Right lobe of liver (tissue), 6 donors: ENCODE data around the gene FBLN1. TPM values are rescaled to one million over a fixed set of nuclear protein-coding genes. Genes with fewer than 3 reads are reported as not detected.

ENCODE experiments used
- ATAC-seq, 4 donors: fragments of 200-7000 bp; cut with Tn5 transposase; one replicate each; pipeline ENCODE4 v1.9.1; 2020; ENCODE audit warnings: mild to moderate bottlenecking in 4 of 4, moderate library complexity in 4 of 4
- DNase-seq, 3 donors: peaks; one replicate each; pipeline ENCODE4 v3.0.0-alpha.2; 2020
- H3K27ac ChIP-seq, 3 donors: fragments of 200-600 bp; one replicate each; pipeline ENCODE4 v1.8.0; 2022
- H3K27me3 ChIP-seq, 2 donors: fragments of 200-600 bp; one replicate each; pipeline ENCODE4 v1.8.0; 2022
- H3K36me3 ChIP-seq, 4 donors: fragments of 200-600 bp; sonication (generic) in 1 of 4; one replicate each; pipeline versions ENCODE4 v1.5.1 to v1.8.0; 2017 to 2022; ENCODE audit warnings: control low read depth in 1 of 4
- H3K4me1 ChIP-seq, 4 donors: fragments of 200-600 bp; sonication (generic) in 1 of 4; one replicate each; pipeline versions ENCODE4 v1.5.1 to v1.8.0; 2017 to 2022; ENCODE audit warnings: control low read depth in 1 of 4
- H3K4me3 ChIP-seq, 3 donors: fragments of 200-600 bp; one replicate each; pipeline ENCODE4 v1.8.0; 2022
- H3K9me3 ChIP-seq, 4 donors: fragments of 200-600 bp; sonication (generic) in 1 of 4; one replicate each; pipeline versions ENCODE4 v1.5.1 to v1.8.0; 2017 to 2022; ENCODE audit warnings: control low read depth in 1 of 4
- CTCF ChIP-seq, 4 donors: fragments of 200-600 bp in 3 of 4; fragments of 450-650 bp in 1 of 4; IDR thresholded peaks; one replicate each; pipeline versions ENCODE4 v1.5.1 to v1.8.0; 2016 to 2022; ENCODE audit warnings: antibody characterized with exemption in 4 of 4, mild to moderate bottlenecking in 2 of 4
- POLR2A ChIP-seq: fragments of 450-650 bp; IDR thresholded peaks from one replicate; pipeline ENCODE4 v1.6.1; 2017; ENCODE audit warnings: antibody characterized with exemption, mild to moderate bottlenecking
- WGBS: methylation state at CpG from one replicate; pipeline ENCODE4 v1.1.6; 2018; ENCODE audit warnings: low coverage, low lambda C conversion rate; ENCODE audit not compliant: insufficient coverage; ENCODE audit errors: missing lambda C conversion rate; 5-methylcytosine and 5-hydroxymethylcytosine counted together
- intact Hi-C, 2 donors: fragments of 100-400 bp; cut with DNase I; formaldehyde crosslinking; loops; one replicate each; pipeline versions ENCODE4 v1.11.2 to v1.14.1; 2022
- total RNA-seq, 6 experiments: library from RNA; depleted of rRNA in 2 of 6; stranded (reverse); fragments of >200 nt in 2 of 6; fragmentation: NEBNext Ultra II Directional in 3 of 6; extraction: Animal tissue kit (Norgen Biotek cat#: 25700) in 3 of 6; gene quantifications; one replicate each; pipeline versions ENCODE4 v1.1.0 to v1.2.4, GENCODE V29; 2016 to 2023
- donor health status: DM: no; HTN: yes; CAD: no.
- donor health status: DM: no; HTN: no; CAD: no.
- donor health status: DM: no; HTN: no; CAD: no.
- donor health status: DM: no; HTN: yes; CAD: no.
- donor health status: DM: no; HTN: yes; CAD: no.

Gene FBLN1
- total RNA-seq, 6 experiments from 2014 or later: 1.6 to 6.6 (median 3.4) TPM

GRCh38 chr22:45550416-45550815, 47.7 kb downstream of the FBLN1 start:
- intact Hi-C loops: loop anchor here (5.0 to 10.0 kb wide), 4 partner anchors 103 to 286 kb away; no protein-coding TSS in a partner anchor
- Histone ChIP-seq H3K9me3 (no peaks in the 10 kb centered on the region), H3K36me3 (no peaks in the 10 kb centered on the region), H3K4me1 (no peaks in the 10 kb centered on the region), H3K27me3 (no peaks in the 10 kb centered on the region), H3K4me3 (no peak overlapping the region), H3K27ac (no peak overlapping the region)
- WGBS: no CpG with 5 or more reads among the region's 14 CpGs
- no peak for TF ChIP-seq POLR2A
- no peak for TF ChIP-seq CTCF (IDR thresholded peaks at IDR 0.05)
- DNase-seq: no peak
- no peak for ATAC-seq

- DNase-seq (no peak), ATAC-seq (no peak)
- H3K36me3 ChIP-seq: no peaks in the 10 kb centered on the region
- no peak overlapping the region for H3K27ac ChIP-seq
- no peak overlapping the region for H3K4me3 ChIP-seq
- WGBS: 83% methylated on average over 9 of the region's 11 CpGs
- H3K9me3 ChIP-seq: no peaks in the 10 kb centered on the region
- H3K4me1 ChIP-seq: no peaks in the 10 kb centered on the region
- TF ChIP-seq POLR2A: no peak
- TF ChIP-seq CTCF (IDR thresholded peaks at IDR 0.05): no peak
- intact Hi-C loops: loop anchor here (5.0 to 10.0 kb wide), 4 partner anchors 104 to 286 kb away; no protein-coding TSS in a partner anchor
- no peaks in the 10 kb centered on the region for H3K27me3 ChIP-seq
These were observed 48.2 kb downstream of the FBLN1 start for GRCh38 chr22:45550891-45551290.

GRCh38 chr22:45551310-45552016, 48.8 kb downstream of the FBLN1 start:
- Histone ChIP-seq H3K4me1 (no peaks in the 10 kb centered on the region), H3K4me3 (no peak overlapping the region), H3K27ac (no peak overlapping the region), H3K9me3 (no peaks in the 10 kb centered on the region), H3K27me3 (no peaks in the 10 kb centered on the region), H3K36me3 (no peaks in the 10 kb centered on the region)
- DNase-seq (no peak), ATAC-seq (peak; percentile 31 to 41 (median 32))
- intact Hi-C loops: loop anchor here (5.0 to 10.0 kb wide), 4 partner anchors 104 to 287 kb away; no protein-coding TSS in a partner anchor
- 39% methylated on average over 5 of the region's 18 CpGs for WGBS
- TF ChIP-seq POLR2A: no peak
- no peak for TF ChIP-seq CTCF (IDR thresholded peaks at IDR 0.05)

- no peak overlapping the region for H3K27ac ChIP-seq
These were observed 49.3 kb downstream of the FBLN1 start for GRCh38 chr22:45552017-45552411.

More at GRCh38 chr22:45552017-45552411, 49.3 kb downstream of the FBLN1 start:
- H3K4me3 ChIP-seq: no peak overlapping the region
- ATAC-seq (no peak), DNase-seq (no peak)
- no peaks in the 10 kb centered on the region for H3K27me3 ChIP-seq
- H3K9me3 ChIP-seq: no peaks in the 10 kb centered on the region
- WGBS: no CpG with 5 or more reads among the region's 12 CpGs
- no peaks in the 10 kb centered on the region for H3K4me1 ChIP-seq
- no peak for TF ChIP-seq CTCF (IDR thresholded peaks at IDR 0.05)
- no peak for TF ChIP-seq POLR2A
- H3K36me3 ChIP-seq: no peaks in the 10 kb centered on the region
- intact Hi-C loops: loop anchor here (5.0 to 10.0 kb wide), 4 partner anchors 105 to 287 kb away; no protein-coding TSS in a partner anchor
